HG03066 (cell line): ENCODE measurements around the gene CELF3.
"Not testable (repeated sequence)": the region's sequence is repeated elsewhere in the genome, so short reads cannot be mapped to it uniquely, and the experiment has no call there.

Experiments used
- ATAC-seq: cut with Tn5 transposase; IDR thresholded peaks from one replicate; pipeline ENCODE4 v1.9.1; 2021; ENCODE audit warnings: low read depth; ENCODE audit not compliant: unreplicated experiment

Gene CELF3

GRCh38 chr1:151704246-151704645 lies 12.4 kb downstream of the CELF3 start:
- ATAC-seq, result no peak

GRCh38 chr1:151703813-151704212 lies 12.8 kb downstream of the CELF3 start:
- ATAC-seq, result no peak

GRCh38 chr1:151702936-151703335 lies 13.7 kb downstream of the CELF3 start:
- no peak for ATAC-seq

- no peak for ATAC-seq
Measured at GRCh38 chr1:151701515-151701914, 15.1 kb downstream of the CELF3 start.

- ATAC-seq, result no peak
Measured at GRCh38 chr1:151693057-151693651, 23.4 kb downstream of the CELF3 start.

- ATAC-seq, result no peak
Measured at GRCh38 chr1:151692226-151692625, 24.4 kb downstream of the CELF3 start.

- ATAC-seq, result no peak
Measured at GRCh38 chr1:151689494-151689893, 27.1 kb downstream of the CELF3 start.

- no peak for ATAC-seq
Measured at GRCh38 chr1:151686561-151686960, 30.0 kb downstream of the CELF3 start.

GRCh38 chr1:151684128-151684527 lies 32.5 kb downstream of the CELF3 start:
- no peak for ATAC-seq

- ATAC-seq, result not testable (repeated sequence)
Measured at GRCh38 chr1:151682901-151683300, 33.7 kb downstream of the CELF3 start.

GRCh38 chr1:151681923-151682322 lies 34.7 kb downstream of the CELF3 start:
- ATAC-seq, result no peak

GRCh38 chr1:151680826-151681225 lies 35.8 kb downstream of the CELF3 start:
- no peak for ATAC-seq

GRCh38 chr1:151680391-151680790 lies 36.2 kb downstream of the CELF3 start:
- no peak for ATAC-seq

GRCh38 chr1:151673407-151673806 lies 43.2 kb downstream of the CELF3 start:
- ATAC-seq, result no peak

GRCh38 chr1:151670036-151670675 lies 46.4 kb downstream of the CELF3 start:
- ATAC-seq, result not testable (repeated sequence)

- ATAC-seq, result no peak
Measured at GRCh38 chr1:151668090-151668489, 48.5 kb downstream of the CELF3 start.

- no peak for ATAC-seq
Measured at GRCh38 chr1:151661751-151662150, 54.9 kb downstream of the CELF3 start.

GRCh38 chr1:151655371-151655770 lies 61.2 kb downstream of the CELF3 start:
- ATAC-seq, result no peak

- ATAC-seq, result no peak
Measured at GRCh38 chr1:151653397-151653796, 63.2 kb downstream of the CELF3 start.
